CD4-positive, alpha-beta T cell (primary cell): Measurements from ENCODE around the gene KCTD20. TPM values are rescaled to one million over a fixed set of nuclear protein-coding genes. Genes with fewer than 3 reads are reported as not detected.
A peak's percentile ranks its signal among the peaks of the same experiment; 100 is the strongest.
"Not testable (repeated sequence)": the region's sequence is repeated elsewhere in the genome, so short reads cannot be mapped to it uniquely, and the experiment has no call there.

Experiments
- ATAC-seq: fragments of 200-7000 bp; cut with Tn5 transposase; one replicate; pipeline ENCODE4 v1.10.0; 2022; ENCODE audit warnings: mild to moderate bottlenecking; ENCODE audit not compliant: poor library complexity
- CTCF ChIA-PET: fragments of 350-600 bp; sonication (Branson Sonifier 250); formaldehyde crosslinking; loops from one replicate; lab custom pipeline; 2021; ENCODE audit warnings: antibody characterized with exemption, inconsistent platforms; lab: Charles Lee
- POLR2A ChIA-PET: fragments of 350-600 bp; sonication (Branson Sonifier 250); formaldehyde crosslinking; loops from one replicate; lab custom pipeline; 2021; ENCODE audit warnings: antibody characterized with exemption, inconsistent platforms; lab: Charles Lee
- DNase-seq, 14 experiments: peaks; one replicate each; pipeline ENCODE4 v3.0.0-alpha.2; 2013 to 2020; ENCODE audit warnings: mixed read lengths in 2 of 14
- H3K27ac ChIP-seq, 2 donors: one replicate each; pipeline versions ENCODE4 v1.5.1 to v1.7.0; 2013; ENCODE audit warnings: low read length in 2 of 2, low read depth in 1 of 2, mild to moderate bottlenecking in 1 of 2
- H3K27me3 ChIP-seq, 2 experiments: 1 replicate in 1 of 2; 2 replicates in 1 of 2; pipeline versions ENCODE4 v1.6.1 to v1.7.0; 2013; ENCODE audit warnings: low read length in 2 of 2, control low read depth in 1 of 2, mild to moderate bottlenecking in 1 of 2, moderate library complexity in 1 of 2; ENCODE audit not compliant: insufficient read depth in 2 of 2, control insufficient read depth in 1 of 2
- H3K36me3 ChIP-seq: one replicate; pipeline ENCODE4 v1.6.1; 2013; ENCODE audit warnings: low read length, control low read depth; ENCODE audit not compliant: insufficient read depth
- H3K4me1 ChIP-seq: one replicate; pipeline ENCODE4 v1.6.1; 2013; ENCODE audit warnings: low read length, control low read depth; ENCODE audit not compliant: insufficient read depth
- H3K4me3 ChIP-seq: one replicate; pipeline ENCODE4 v1.5.1; 2013; ENCODE audit warnings: mild to moderate bottlenecking, low read length, moderate library complexity
- H3K9me3 ChIP-seq, 2 experiments: 1 replicate in 1 of 2; 2 replicates in 1 of 2; pipeline versions ENCODE4 v1.6.1 to v1.7.0; 2013; ENCODE audit warnings: low read length in 2 of 2, mild to moderate bottlenecking in 2 of 2, control low read depth in 1 of 2, moderate library complexity in 1 of 2; ENCODE audit not compliant: control insufficient read depth in 1 of 2, insufficient read depth in 1 of 2
- H3K27ac Mint-ChIP-seq: one replicate; pipeline ENCODE4 v1.8.0; 2020; ENCODE audit warnings: mixed read lengths
- H3K27me3 Mint-ChIP-seq: one replicate; pipeline ENCODE4 v1.8.0; 2021; ENCODE audit warnings: mixed read lengths
- H3K36me3 Mint-ChIP-seq: one replicate; pipeline ENCODE4 v1.8.0; 2021; ENCODE audit warnings: low read depth, mixed read lengths
- H3K4me1 Mint-ChIP-seq: one replicate; pipeline ENCODE4 v1.8.0; 2021; ENCODE audit warnings: low read depth, mixed read lengths
- H3K4me3 Mint-ChIP-seq: one replicate; pipeline ENCODE4 v1.8.0; 2020; ENCODE audit warnings: mild to moderate bottlenecking, mixed read lengths
- H3K9me3 Mint-ChIP-seq: one replicate; pipeline ENCODE4 v1.8.0; 2020; ENCODE audit warnings: mixed read lengths
- CTCF ChIP-seq: fragments of 200-600 bp; IDR thresholded peaks from one replicate; pipeline ENCODE4 v1.8.0; 2022; ENCODE audit warnings: antibody characterized with exemption, mild to moderate bottlenecking
- intact Hi-C, 2 experiments: fragments of 100-400 bp; cut with DNase I in 1 of 2; cut with micrococcal nuclease in 1 of 2; formaldehyde crosslinking; loops; one replicate each; pipeline versions ENCODE4 v1.15.1 to v1.9.0; 2023 to 2025; cut with DNase I, micrococcal nuclease
- total RNA-seq, 174 experiments: library from RNA in 2 of 174; stranded (reverse) in 2 of 174; gene quantifications; one replicate each; pipeline ENCODE4 v1.2.3 and lab custom pipeline; 2021 to 2026

The KCTD20 gene
- total RNA-seq, 2 experiments from 2014 or later: 38.4 to 39.5 TPM

DNA sequence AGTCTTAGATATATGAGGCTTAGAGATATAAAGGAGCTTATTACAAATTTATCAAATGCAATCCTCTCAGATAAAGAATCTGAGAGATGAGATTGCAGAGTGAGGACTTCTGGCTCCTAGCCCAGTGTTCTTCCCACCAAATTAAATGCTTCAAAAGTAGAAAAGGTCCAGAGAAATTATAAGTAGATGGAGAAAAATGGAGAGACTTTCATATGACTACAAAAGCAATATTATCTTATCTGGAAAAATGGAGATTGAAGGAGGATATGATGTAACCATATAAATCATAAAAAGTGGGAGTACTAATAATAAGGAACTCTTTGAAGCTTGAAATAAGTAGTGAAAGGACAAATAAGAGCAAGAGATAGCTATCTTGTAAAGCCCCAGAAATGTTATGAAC lies 2.8 kb downstream of the KCTD20 start:
- CTCF ChIA-PET: interaction anchor here (1.5 to 2.0 kb wide), 2 partner anchors 17 to 22 kb away, joined by 4 to 10 read pairs; no protein-coding TSS in a partner anchor
- peak overlapping the region; percentile 60 for H3K27ac Mint-ChIP-seq
- H3K9me3 Mint-ChIP-seq: no peaks in the 10 kb centered on the region
- no peaks in the 10 kb centered on the region for H3K27me3 Mint-ChIP-seq
- peak overlapping the region; percentile 72 for H3K4me3 Mint-ChIP-seq
- intact Hi-C loops: loop anchor here (2.0 to 10.0 kb wide), 3 partner anchors 37 to 103 kb away; no protein-coding TSS in a partner anchor
- no peak overlapping the region for H3K27ac ChIP-seq
- TF ChIP-seq CTCF: no peak
- H3K4me1 ChIP-seq: peaks cover 27% of the 10 kb centered on the region
- H3K36me3 Mint-ChIP-seq: peaks cover 46% of the 10 kb centered on the region
- H3K36me3 ChIP-seq: peaks cover 3% of the 10 kb centered on the region
- H3K9me3 ChIP-seq: no peaks in the 10 kb centered on the region
- H3K4me3 ChIP-seq: no peak overlapping the region
- H3K4me1 Mint-ChIP-seq: peaks cover 79% of the 10 kb centered on the region
- DNase-seq (no peak), ATAC-seq (no peak)
- no peaks in the 10 kb centered on the region for H3K27me3 ChIP-seq
- POLR2A ChIA-PET: interaction anchor here (1.6 kb wide), 1 partner anchor 22 kb away, joined by 3 read pairs; no protein-coding TSS in a partner anchor

- Mint-ChIP-seq H3K36me3 (peaks cover 62% of the 10 kb centered on the region), H3K4me1 (peaks cover 55% of the 10 kb centered on the region)
- H3K9me3 Mint-ChIP-seq, DNase-seq, H3K4me3 ChIP-seq, POLR2A ChIA-PET, ATAC-seq, CTCF ChIA-PET, H3K27ac ChIP-seq, H3K27ac Mint-ChIP-seq, H3K27me3 Mint-ChIP-seq, H3K36me3 ChIP-seq, H3K9me3 ChIP-seq, H3K27me3 ChIP-seq, H3K4me3 Mint-ChIP-seq: not testable (repeated sequence)
- peaks cover 10% of the 10 kb centered on the region for H3K4me1 ChIP-seq
- intact Hi-C loops: loop anchor here (5.0 to 10.0 kb wide), 2 partner anchors 33 to 46 kb away; no protein-coding TSS in a partner anchor
These were observed 6.4 kb downstream of the KCTD20 start for GRCh38 chr6:36449173-36449572.

DNA sequence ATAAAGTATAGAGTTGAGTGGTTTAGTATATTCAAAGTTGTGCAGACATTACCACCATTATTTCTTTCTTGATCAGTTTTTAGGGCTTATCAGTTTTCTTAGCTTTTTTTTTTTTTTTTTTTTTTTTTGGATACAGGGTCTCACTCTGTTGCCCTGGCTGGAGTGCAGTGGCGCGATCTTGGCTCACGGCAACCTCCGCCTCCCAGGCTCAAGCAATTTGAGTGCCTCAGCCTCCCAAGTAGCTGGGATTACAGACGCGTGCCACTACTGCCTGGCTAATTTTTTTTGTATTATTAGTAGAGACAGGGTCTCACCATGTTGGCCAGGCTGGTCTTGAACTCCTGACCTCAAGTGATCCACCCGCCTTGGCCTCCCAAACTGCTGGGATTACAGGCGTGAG lies 10.1 kb downstream of the KCTD20 start:
- CTCF ChIA-PET: interaction anchor here (0.6 to 1.1 kb wide), 2 partner anchors 17 to 127 kb away, joined by 3 to 4 read pairs; no protein-coding TSS in a partner anchor
- Mint-ChIP-seq H3K4me1 (peaks cover 37% of the 10 kb centered on the region), H3K36me3 (peaks cover 71% of the 10 kb centered on the region)
- DNase-seq, H3K27ac Mint-ChIP-seq, intact Hi-C loops, H3K4me3 Mint-ChIP-seq, H3K9me3 ChIP-seq, H3K4me3 ChIP-seq, H3K9me3 Mint-ChIP-seq, H3K27me3 Mint-ChIP-seq, H3K27me3 ChIP-seq, ATAC-seq, H3K4me1 ChIP-seq, H3K27ac ChIP-seq: not testable (repeated sequence)
- POLR2A ChIA-PET: interaction anchor here (1.1 kb wide), 1 partner anchor 9 kb away, joined by 4 read pairs; no protein-coding TSS in a partner anchor
- H3K36me3 ChIP-seq: peaks cover 12% of the 10 kb centered on the region

GRCh38 chr6:36455486-36456027 lies 12.8 kb downstream of the KCTD20 start:
- no peaks in the 10 kb centered on the region for H3K27me3 Mint-ChIP-seq
- Histone ChIP-seq H3K4me3 (no peak overlapping the region), H3K27ac (no peak overlapping the region), H3K4me1 (peaks cover 10% of the 10 kb centered on the region), H3K9me3 (no peaks in the 10 kb centered on the region), H3K27me3 (no peaks in the 10 kb centered on the region), H3K36me3 (peaks cover 10% of the 10 kb centered on the region)
- DNase-seq (no peak), ATAC-seq (no peak)
- CTCF ChIA-PET: no interaction called here
- H3K4me1 Mint-ChIP-seq: peaks cover 28% of the 10 kb centered on the region
- TF ChIP-seq CTCF: no peak
- peak overlapping the region; percentile 9 for H3K27ac Mint-ChIP-seq
- POLR2A ChIA-PET: interaction anchor here (1.3 kb wide), 1 partner anchor 13 kb away, joined by 5 read pairs; no protein-coding TSS in a partner anchor
- intact Hi-C loops: no loop called here
- H3K9me3 Mint-ChIP-seq: no peaks in the 10 kb centered on the region
- H3K4me3 Mint-ChIP-seq: no peak overlapping the region
- H3K36me3 Mint-ChIP-seq: peaks cover 53% of the 10 kb centered on the region
